SK-N-SH (cell line): ENCODE measurements around the gene MYO18B. TPM values are rescaled to one million over a fixed set of nuclear protein-coding genes. Genes with fewer than 3 reads are reported as not detected.
A peak's percentile ranks its signal among the peaks of the same experiment; 100 is the strongest.

ENCODE experiments used
- CTCF ChIA-PET: fragments of 300-600, 350-600 bp; formaldehyde crosslinking; extraction: SDS; loops from one replicate; lab custom pipeline; 2021; lab: Yijun Ruan, JAX
- POLR2A ChIA-PET: fragments of 350-600 bp; sonication (Branson Sonifier 250); formaldehyde crosslinking; extraction: SDS; loops from one replicate; lab custom pipeline; 2020; ENCODE audit warnings: antibody characterized with exemption, inconsistent platforms; lab: Yijun Ruan, JAX
- DNase-seq: peaks from one replicate; pipeline ENCODE4 v3.0.0; 2012
- H2AFZ ChIP-seq: fragments of 200-600 bp; sonication (generic); 2 replicates; pipeline ENCODE4 v1.8.1; 2016; ENCODE audit warnings: antibody characterized with exemption, mild to moderate bottlenecking, low read depth
- H3F3A ChIP-seq: fragments of 200-600 bp; sonication (generic); replicated peaks from 2 replicates; pipeline ENCODE3; 2016; ENCODE audit warnings: antibody characterized with exemption, mild to moderate bottlenecking; ENCODE audit not compliant: insufficient read depth
- H3K27ac ChIP-seq, 2 experiments: fragments of 200-500 bp in 1 of 2; fragments of 200-600 bp in 1 of 2; sonication (Bioruptor generic) in 1 of 2; sonication (generic), shearing (Covaris generic) in 1 of 2; 2 replicates each; pipeline versions ENCODE4 v1.5.1 to v1.6.1; 2014 to 2016; ENCODE audit warnings: low read depth in 2 of 2, inconsistent platforms in 1 of 2, low read length in 1 of 2, mild to moderate bottlenecking in 1 of 2, mixed read lengths in 1 of 2
- H3K27me3 ChIP-seq: fragments of 200-600 bp; sonication (generic), shearing (Covaris generic); 2 replicates; pipeline ENCODE4 v1.6.1; 2016; ENCODE audit warnings: mixed run types; ENCODE audit not compliant: insufficient read depth
- H3K36me3 ChIP-seq, 2 experiments: fragments of 200-500 bp in 1 of 2; fragments of 200-600 bp in 1 of 2; sonication (Bioruptor generic) in 1 of 2; sonication (generic) in 1 of 2; replicated peaks in 1 of 2; 2 replicates each; pipeline versions ENCODE3 to v1.5.1; 2014 to 2016; ENCODE audit warnings: low read length in 1 of 2, mild to moderate bottlenecking in 1 of 2; ENCODE audit not compliant: insufficient read depth in 2 of 2, control insufficient read depth in 1 of 2
- H3K4me1 ChIP-seq, 2 experiments: fragments of 200-500 bp in 1 of 2; fragments of 200-600 bp in 1 of 2; sonication (Bioruptor generic) in 1 of 2; sonication (generic), shearing (Covaris generic) in 1 of 2; 2 replicates each; pipeline versions ENCODE4 v1.5.1 to v1.6.1; 2014 to 2016; ENCODE audit warnings: low read depth in 1 of 2, low read length in 1 of 2, mixed run types in 1 of 2; ENCODE audit not compliant: insufficient read depth in 2 of 2, control insufficient read depth in 1 of 2
- H3K4me2 ChIP-seq: fragments of 200-600 bp; sonication (generic), shearing (Covaris generic); 2 replicates; pipeline ENCODE4 v1.6.1; 2017; ENCODE audit warnings: mixed run types
- H3K4me3 ChIP-seq, 2 experiments: fragments of 200-500 bp in 1 of 2; fragments of 200-600 bp in 1 of 2; sonication (Bioruptor generic) in 1 of 2; sonication (generic), shearing (Covaris generic) in 1 of 2; 2 replicates each; pipeline versions ENCODE4 v1.5.1 to v1.8.1; 2014 to 2016; ENCODE audit warnings: low read depth in 2 of 2, inconsistent platforms in 1 of 2, low read length in 1 of 2, mild to moderate bottlenecking in 1 of 2, mixed read lengths in 1 of 2, moderate library complexity in 1 of 2
- H3K79me2 ChIP-seq: fragments of 200-600 bp; sonication (generic); 2 replicates; pipeline ENCODE4 v1.8.1; 2017; ENCODE audit warnings: mild to moderate bottlenecking; ENCODE audit not compliant: insufficient read depth
- H3K9ac ChIP-seq: fragments of 200-600 bp; sonication (generic); 2 replicates; pipeline ENCODE4 v1.6.1; 2017; ENCODE audit warnings: mixed run types
- H3K9me2 ChIP-seq: fragments of 200-600 bp; sonication (generic); 2 replicates; pipeline ENCODE4 v1.6.1; 2017; ENCODE audit warnings: mixed run types
- H3K9me3 ChIP-seq: fragments of 200-600 bp; sonication (generic); 2 replicates; pipeline ENCODE4 v1.6.1; 2017; ENCODE audit warnings: mixed run types, mild to moderate bottlenecking, moderate library complexity
- H4K20me1 ChIP-seq: fragments of 200-600 bp; sonication (generic); 2 replicates; pipeline ENCODE4 v1.6.1; 2017; ENCODE audit warnings: mild to moderate bottlenecking, mixed run types; ENCODE audit not compliant: insufficient read depth
- EP300 ChIP-seq, 2 experiments: IDR thresholded peaks; 2 replicates each; pipeline versions ENCODE4 v1.4.0 to v1.6.1; 2012; ENCODE audit warnings: borderline replicate concordance in 1 of 2, low read depth in 1 of 2, low read length in 1 of 2
- FOXJ3 ChIP-seq: sonication (generic); formaldehyde crosslinking; IDR thresholded peaks from 2 replicates; pipeline ENCODE4 v1.5.1; 2020; ENCODE audit warnings: mild to moderate bottlenecking, missing genetic modification reagents
- FOXM1 ChIP-seq: IDR thresholded peaks from 2 replicates; pipeline ENCODE4 v1.4.0; 2012; ENCODE audit warnings: low read depth, mild to moderate bottlenecking
- GATA2 ChIP-seq: sonication (generic); formaldehyde crosslinking; IDR thresholded peaks from 2 replicates; pipeline ENCODE4 v1.5.0; 2020; ENCODE audit warnings: mild to moderate bottlenecking, missing genetic modification reagents
- MEF2A ChIP-seq: IDR thresholded peaks from 2 replicates; pipeline ENCODE4 v1.4.0; 2012; ENCODE audit warnings: low read depth, borderline replicate concordance
- MXI1 ChIP-seq: IDR thresholded peaks from 2 replicates; pipeline ENCODE4 v1.6.1; 2012; ENCODE audit warnings: mild to moderate bottlenecking, low read depth, low read length, improper control_type of control experiment
- NFIC ChIP-seq: IDR thresholded peaks from 2 replicates; pipeline ENCODE4 v1.4.0; 2012; ENCODE audit warnings: borderline replicate concordance
- NRF1 ChIP-seq: IDR thresholded peaks from 2 replicates; pipeline ENCODE4 v1.6.1; 2012; ENCODE audit warnings: low read depth, mild to moderate bottlenecking, low read length
- PBX3 ChIP-seq: IDR thresholded peaks from 2 replicates; pipeline ENCODE4; 2012
- RAD21 ChIP-seq: IDR thresholded peaks from 2 replicates; pipeline ENCODE4 v1.6.1; 2012; ENCODE audit warnings: mild to moderate bottlenecking, low read length
- RCOR1 ChIP-seq: fragments of 150-350 bp; IDR thresholded peaks from 2 replicates; pipeline ENCODE4 v1.6.1; 2017; ENCODE audit warnings: antibody characterized with exemption, low read length
- RFX5 ChIP-seq: IDR thresholded peaks from 2 replicates; pipeline ENCODE4 v1.6.1; 2012; ENCODE audit warnings: mild to moderate bottlenecking, improper control_type of control experiment, low read length
- SMC3 ChIP-seq: IDR thresholded peaks from 2 replicates; pipeline ENCODE4 v1.6.1; 2012; ENCODE audit warnings: low read depth, low read length, improper control_type of control experiment
- TAF1 ChIP-seq: IDR thresholded peaks from 2 replicates; pipeline ENCODE4 v1.6.1; 2012; ENCODE audit warnings: low read depth, mild to moderate bottlenecking, low read length, moderate library complexity, borderline replicate concordance
- TCF12 ChIP-seq: IDR thresholded peaks from 2 replicates; pipeline ENCODE4 v1.4.0; 2012
- USF2 ChIP-seq: fragments of 150-350 bp; IDR thresholded peaks from 2 replicates; pipeline ENCODE4 v1.6.1; 2017; ENCODE audit warnings: antibody characterized with exemption, low read length, low read depth, borderline replicate concordance
- YY1 ChIP-seq: IDR thresholded peaks from 2 replicates; pipeline ENCODE4 v1.4.0; 2012; ENCODE audit warnings: low read depth, mild to moderate bottlenecking
- WGBS: methylation state at CpG from one replicate; pipeline ENCODE4 v1.1.6; 2017; ENCODE audit warnings: low lambda C conversion rate; 5-methylcytosine and 5-hydroxymethylcytosine counted together
- polyA plus RNA-seq, 3 experiments: library from polyadenylated mRNA; depleted of rRNA; stranded (reverse); fragments of >200 nt; gene quantifications; 2 replicates each; pipeline ENCODE4 v1.2.3, GENCODE V29; 2012
- TF ChIP-seq, protein P1 (sequence below): IDR thresholded peaks from 2 replicates; pipeline ENCODE4 v1.6.1; 2012; ENCODE audit warnings: mild to moderate bottlenecking, low read depth, low read length, moderate library complexity

Gene MYO18B
- polyA plus RNA-seq, 1 of the 3 experiments (the other 2 are of a cell fraction), result 0.05 TPM

- H3K27ac ChIP-seq, result peak overlapping the region in 1 of 2 experiments; percentile 92; a peak in 2 of 4 replicates
- CTCF ChIA-PET, result interaction anchor here (0.8 to 1.3 kb wide), 4 partner anchors 14 to 437 kb away, joined by 3 to 5 read pairs (median 4); no protein-coding TSS in a partner anchor
- H3K27me3 ChIP-seq, result no peaks in the 10 kb centered on the region
- H3K4me2 ChIP-seq, result no peak overlapping the region
- no peak overlapping the region for H2AFZ ChIP-seq
- H3K79me2 ChIP-seq, result no peaks in the 10 kb centered on the region
- no peak for TF ChIP-seq YY1
- TF ChIP-seq PBX3, result no peak
- peak in 1 of 2 experiments; percentile 63; a peak in 1 of 4 replicates for TF ChIP-seq EP300 (IDR thresholded peaks at IDR 0.05; ENCODE audit: borderline replicate concordance in 1 of 2, low read depth in 1 of 2, low read length in 1 of 2)
- TF ChIP-seq FOXJ3 (CRISPR knock-in tag), result no peak
- no peak for TF ChIP-seq RCOR1
- TF ChIP-seq TCF12, result no peak
- no peak for TF ChIP-seq NFIC
- TF ChIP-seq NRF1, result no peak
- TF ChIP-seq MEF2A, result no peak
- TF ChIP-seq, all 33 proteins: peak for 1
- Histone ChIP-seq H4K20me1 (no peaks in the 10 kb centered on the region), H3F3A (no peaks in the 10 kb centered on the region), H3K4me1 (peaks cover 0 to 60% of the 10 kb centered on the region in 2 experiments; a peak in 2 of 4 replicates), H3K4me3 (no peak overlapping the region), H3K9me3 (no peaks in the 10 kb centered on the region), H3K36me3 (peaks cover 0 to 23% of the 10 kb centered on the region in 2 experiments), H3K9me2 (no peaks in the 10 kb centered on the region), H3K9ac (no peak overlapping the region)
- POLR2A ChIA-PET, result no interaction called here
- WGBS, result 91% methylated on average over 4 of the region's 4 CpGs
- no peak for DNase-seq
Measured at GRCh38 chr22:25693268-25693565, 48.8 kb upstream of the MYO18B start.

DNA sequence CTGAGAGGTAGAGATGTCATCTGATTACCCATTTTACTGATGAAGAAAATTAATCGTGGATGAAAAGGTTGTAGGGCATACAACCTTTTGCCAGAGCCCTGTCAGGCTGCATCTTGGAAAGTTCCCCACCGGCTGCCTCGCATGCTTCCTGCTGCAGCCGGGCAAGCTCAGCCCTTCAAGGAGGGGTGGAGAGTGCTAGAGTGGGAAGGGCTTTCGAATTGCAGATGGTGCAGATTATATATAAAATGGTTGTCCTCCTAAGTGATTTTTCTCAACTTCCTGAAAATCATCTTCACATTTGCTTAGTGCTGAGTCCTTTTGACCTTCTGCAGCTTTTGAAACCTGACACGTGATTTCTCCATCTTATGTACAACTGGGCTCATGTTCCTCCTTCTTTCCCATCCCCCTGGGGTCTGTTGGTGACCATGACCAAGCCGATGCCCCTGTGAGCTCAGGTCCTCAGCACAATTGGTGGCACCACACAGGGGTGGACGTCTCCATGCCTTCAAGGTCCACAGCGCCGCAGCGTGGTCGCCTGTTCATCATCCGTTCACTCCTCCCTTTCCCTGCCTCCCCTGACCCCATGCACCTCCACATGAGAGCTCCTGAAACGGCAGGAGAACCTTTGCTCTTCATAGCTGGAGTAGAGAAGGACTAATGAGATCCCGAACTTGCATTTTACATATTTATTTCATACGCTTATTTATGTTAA lies 47.6 kb upstream of the MYO18B start:
- Histone ChIP-seq H3K79me2 (no peaks in the 10 kb centered on the region), H3K36me3 (peaks cover 0 to 16% of the 10 kb centered on the region in 2 experiments), H3K9me2 (no peaks in the 10 kb centered on the region), H4K20me1 (no peaks in the 10 kb centered on the region), H3K27ac (peak overlapping the region in 1 of 2 experiments; percentile 98; a peak in 2 of 4 replicates), H3K4me2 (no peak overlapping the region), H3K4me1 (peaks cover 0 to 72% of the 10 kb centered on the region in 2 experiments; a peak in 2 of 4 replicates), H3K4me3 (no peak overlapping the region), H3K27me3 (no peaks in the 10 kb centered on the region), H3K9me3 (no peaks in the 10 kb centered on the region), H2AFZ (no peak overlapping the region), H3K9ac (no peak overlapping the region), H3F3A (no peaks in the 10 kb centered on the region)
- ChIA-PET CTCF (interaction anchor here (0.7 to 1.9 kb wide), 5 partner anchors 10 to 145 kb away, joined by 3 to 7 read pairs (median 3); no protein-coding TSS in a partner anchor), POLR2A (no interaction called here)
- TF ChIP-seq TAF1, result no peak
- TF ChIP-seq USF2, result no peak
- no peak for TF ChIP-seq NRF1
- no peak for TF ChIP-seq EP300 (IDR thresholded peaks at IDR 0.05; ENCODE audit: borderline replicate concordance in 1 of 2, low read depth in 1 of 2, low read length in 1 of 2)
- TF ChIP-seq, protein P1, sequence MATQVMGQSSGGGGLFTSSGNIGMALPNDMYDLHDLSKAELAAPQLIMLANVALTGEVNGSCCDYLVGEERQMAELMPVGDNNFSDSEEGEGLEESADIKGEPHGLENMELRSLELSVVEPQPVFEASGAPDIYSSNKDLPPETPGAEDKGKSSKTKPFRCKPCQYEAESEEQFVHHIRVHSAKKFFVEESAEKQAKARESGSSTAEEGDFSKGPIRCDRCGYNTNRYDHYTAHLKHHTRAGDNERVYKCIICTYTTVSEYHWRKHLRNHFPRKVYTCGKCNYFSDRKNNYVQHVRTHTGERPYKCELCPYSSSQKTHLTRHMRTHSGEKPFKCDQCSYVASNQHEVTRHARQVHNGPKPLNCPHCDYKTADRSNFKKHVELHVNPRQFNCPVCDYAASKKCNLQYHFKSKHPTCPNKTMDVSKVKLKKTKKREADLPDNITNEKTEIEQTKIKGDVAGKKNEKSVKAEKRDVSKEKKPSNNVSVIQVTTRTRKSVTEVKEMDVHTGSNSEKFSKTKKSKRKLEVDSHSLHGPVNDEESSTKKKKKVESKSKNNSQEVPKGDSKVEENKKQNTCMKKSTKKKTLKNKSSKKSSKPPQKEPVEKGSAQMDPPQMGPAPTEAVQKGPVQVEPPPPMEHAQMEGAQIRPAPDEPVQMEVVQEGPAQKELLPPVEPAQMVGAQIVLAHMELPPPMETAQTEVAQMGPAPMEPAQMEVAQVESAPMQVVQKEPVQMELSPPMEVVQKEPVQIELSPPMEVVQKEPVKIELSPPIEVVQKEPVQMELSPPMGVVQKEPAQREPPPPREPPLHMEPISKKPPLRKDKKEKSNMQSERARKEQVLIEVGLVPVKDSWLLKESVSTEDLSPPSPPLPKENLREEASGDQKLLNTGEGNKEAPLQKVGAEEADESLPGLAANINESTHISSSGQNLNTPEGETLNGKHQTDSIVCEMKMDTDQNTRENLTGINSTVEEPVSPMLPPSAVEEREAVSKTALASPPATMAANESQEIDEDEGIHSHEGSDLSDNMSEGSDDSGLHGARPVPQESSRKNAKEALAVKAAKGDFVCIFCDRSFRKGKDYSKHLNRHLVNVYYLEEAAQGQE, result no peak
- no peak for TF ChIP-seq SMC3
- TF ChIP-seq NFIC, result no peak
- TF ChIP-seq RFX5, result no peak
- TF ChIP-seq MXI1, result no peak
- no peak for TF ChIP-seq FOXM1
- no peak for TF ChIP-seq RAD21
- TF ChIP-seq GATA2 (CRISPR knock-in tag), result no peak
- no peak for DNase-seq
- 80% methylated on average over 16 of the region's 16 CpGs for WGBS
